K562 (cell line): ENCODE data around the gene RBPJ. TPM values are rescaled to one million over a fixed set of nuclear protein-coding genes. Genes with fewer than 3 reads are reported as not detected.
A peak's percentile ranks its signal among the peaks of the same experiment; 100 is the strongest.

ENCODE experiments used
- CREBBP ChIP-seq: IDR thresholded peaks from one replicate; pipeline ENCODE4 v1.6.1; 2012; ENCODE audit warnings: low read depth, mild to moderate bottlenecking, control low read depth, inconsistent platforms, low read length
- DNMT1 ChIP-seq: fragments of 450-650 bp; IDR thresholded peaks from 2 replicates; pipeline ENCODE4 v1.6.1; 2016; ENCODE audit warnings: antibody characterized with exemption, mild to moderate bottlenecking
- GATAD2A ChIP-seq: fragments of 450-650 bp; IDR thresholded peaks from 2 replicates; pipeline ENCODE4 v1.6.1; 2017
- GTF2F1 ChIP-seq: IDR thresholded peaks from 2 replicates; pipeline ENCODE4 v1.6.1; 2011; ENCODE audit warnings: low read depth, low read length, improper control_type of control experiment
- HMG20B ChIP-seq: fragments of 250-450 bp; sonication (Bioruptor Pico); IDR thresholded peaks from 2 replicates; pipeline ENCODE4 v1.5.0; 2021; ENCODE audit warnings: mild to moderate bottlenecking
- HNRNPK ChIP-seq: fragments of 200-400 bp; formaldehyde crosslinking; IDR thresholded peaks from one replicate; pipeline ENCODE4 v1.6.1; 2018; ENCODE audit warnings: mild to moderate bottlenecking, low read depth, low read length; ENCODE audit not compliant: poor library complexity, severe bottlenecking
- NCOA6 ChIP-seq: fragments of 450-650 bp; IDR thresholded peaks from 2 replicates; pipeline ENCODE4 v1.6.1; 2017; ENCODE audit warnings: mild to moderate bottlenecking
- PCBP1 ChIP-seq: fragments of 200-400 bp; formaldehyde crosslinking; IDR thresholded peaks from 2 replicates; pipeline ENCODE4 v1.6.1; 2018; ENCODE audit warnings: mild to moderate bottlenecking, low read depth, low read length; ENCODE audit not compliant: poor library complexity, severe bottlenecking
- POLR2AphosphoS2 ChIP-seq: IDR thresholded peaks from 2 replicates; pipeline ENCODE4 v1.6.1; 2012; ENCODE audit warnings: low read length, improper control_type of control experiment
- PTTG1 ChIP-seq: fragments of 450-650 bp; IDR thresholded peaks from 2 replicates; pipeline ENCODE4 v1.6.1; 2016; ENCODE audit warnings: low read depth, mild to moderate bottlenecking, missing genetic modification characterization, missing compliant biosample characterization
- SAFB ChIP-seq: fragments of 200-400 bp; formaldehyde crosslinking; IDR thresholded peaks from 2 replicates; pipeline ENCODE4 v1.6.1; 2017; ENCODE audit warnings: low read depth, low read length, borderline replicate concordance
- SRSF7 ChIP-seq: fragments of 200-400 bp; formaldehyde crosslinking; optimal IDR thresholded peaks from 2 replicates; pipeline ENCODE3; 2017; ENCODE audit warnings: mild to moderate bottlenecking, low read depth, low read length
- ZEB2 ChIP-seq: fragments of 450-650 bp; IDR thresholded peaks from 2 replicates; pipeline ENCODE4 v1.6.1; 2016
- ZNF146 ChIP-seq: IDR thresholded peaks from one replicate; pipeline ENCODE4 v1.6.1; 2018; ENCODE audit warnings: missing compliant biosample characterization; ENCODE audit not compliant: unreplicated experiment
- ZNF316 ChIP-seq: fragments of 450-650 bp; IDR thresholded peaks from 2 replicates; pipeline ENCODE4 v1.6.1; 2016
- ZNF644 ChIP-seq: fragments of 200-800 bp; sonication (Bioruptor generic); IDR thresholded peaks from 2 replicates; pipeline ENCODE4 v1.6.1; 2016; ENCODE audit warnings: low read depth, missing genetic modification characterization, missing compliant biosample characterization
- ZNF717 ChIP-seq: fragments of 250-450 bp; sonication (Bioruptor Pico); IDR thresholded peaks from 2 replicates; pipeline ENCODE4 v1.5.0; 2021
- polyA plus RNA-seq, 8 experiments: library from polyadenylated mRNA; depleted of rRNA in 4 of 8; stranded (reverse) in 5 of 8; unstranded in 3 of 8; fragments of >200 nt; fragmentation: Nextera tagmentation in 2 of 8; fragmentation: Illumina TruSeq in 1 of 8; extraction: Ambion mirVana in 2 of 8; extraction: Trizol in 1 of 8; gene quantifications; 2 replicates each; pipeline versions ENCODE4 v1.2.1 to v1.2.3, GENCODE V29; 2011 to 2014; ENCODE audit warnings: inconsistent platforms in 1 of 8, missing spikeins in 1 of 8
- total RNA-seq, 7 experiments: library from RNA; depleted of rRNA in 6 of 7; stranded (reverse); fragments of >200 nt in 6 of 7; fragmentation: Illumina TruSeq in 2 of 7; extraction: Trizol in 2 of 7; gene quantifications; 2 replicates each; pipeline versions ENCODE4 v1.2.1 to v1.2.3, GENCODE V29; 2011 to 2021; ENCODE audit warnings: low replicate concordance in 1 of 7
- TF ChIP-seq, protein P1 (sequence below), 2 experiments: fragments of 150-350 bp in 1 of 2; IDR thresholded peaks; 2 replicates each; pipeline ENCODE4 v1.6.1; 2012 to 2016; ENCODE audit warnings: low read depth in 2 of 2, low read length in 2 of 2, mild to moderate bottlenecking in 1 of 2, moderate library complexity in 1 of 2
- TF ChIP-seq, protein P2 (sequence below): fragments of 450-650 bp; IDR thresholded peaks from 2 replicates; pipeline ENCODE4 v1.6.1; 2016; ENCODE audit warnings: mild to moderate bottlenecking
- TF ChIP-seq, protein P3 (sequence below): fragments of 450-650 bp; IDR thresholded peaks from 2 replicates; pipeline ENCODE4 v1.6.1; 2018; ENCODE audit warnings: mild to moderate bottlenecking, low read depth; ENCODE audit not compliant: partially characterized antibody

RBPJ gene
- total and polyA plus RNA-seq, 9 of the 15 experiments (the other 6 are each of a cell fraction or from before 2014, with no cell fraction given): 17.2 to 49.4 (median 33.8) TPM

DNA sequence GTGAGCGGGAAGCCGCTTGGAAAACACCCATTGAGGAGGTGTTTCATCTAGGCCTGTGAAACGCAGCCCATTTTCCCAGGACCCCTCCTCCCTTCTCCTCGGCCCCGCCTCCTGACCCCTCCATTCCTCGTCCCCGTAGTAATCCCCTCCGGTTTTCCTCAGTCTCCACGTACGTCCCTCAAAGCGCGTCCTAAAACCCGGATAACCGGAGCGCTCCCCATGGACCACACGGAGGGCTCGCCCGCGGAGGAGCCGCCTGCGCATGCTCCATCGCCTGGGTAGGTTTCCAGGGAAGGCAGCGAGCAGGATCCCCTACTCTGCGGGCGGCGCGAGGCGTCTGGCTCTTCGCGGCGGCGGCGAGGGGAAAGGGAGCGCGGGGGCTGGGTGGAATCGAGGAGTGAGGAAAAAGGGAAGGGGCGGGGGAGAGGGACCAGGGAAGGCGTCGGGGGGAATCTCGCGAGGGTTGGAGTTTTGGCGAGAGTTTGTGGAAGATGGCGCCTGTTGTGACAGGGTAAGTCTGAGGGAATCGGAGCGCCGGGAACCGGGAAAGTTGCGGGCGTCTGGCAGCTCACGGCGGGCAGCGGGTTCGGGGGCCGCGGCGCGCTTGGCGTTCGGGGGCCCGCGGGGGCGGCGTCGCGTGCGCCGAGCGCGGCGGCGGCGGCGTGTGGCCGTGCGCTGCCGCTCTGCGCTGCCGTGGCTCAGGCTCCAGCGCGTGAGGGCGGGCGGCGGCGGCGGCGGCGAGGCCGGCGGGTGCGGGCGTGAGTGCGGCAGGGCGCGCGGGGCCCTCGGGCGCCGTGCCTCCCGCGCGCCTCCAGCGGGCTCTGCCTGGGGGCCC is at the start of gene RBPJ (continued):
- TF ChIP-seq, protein P1, sequence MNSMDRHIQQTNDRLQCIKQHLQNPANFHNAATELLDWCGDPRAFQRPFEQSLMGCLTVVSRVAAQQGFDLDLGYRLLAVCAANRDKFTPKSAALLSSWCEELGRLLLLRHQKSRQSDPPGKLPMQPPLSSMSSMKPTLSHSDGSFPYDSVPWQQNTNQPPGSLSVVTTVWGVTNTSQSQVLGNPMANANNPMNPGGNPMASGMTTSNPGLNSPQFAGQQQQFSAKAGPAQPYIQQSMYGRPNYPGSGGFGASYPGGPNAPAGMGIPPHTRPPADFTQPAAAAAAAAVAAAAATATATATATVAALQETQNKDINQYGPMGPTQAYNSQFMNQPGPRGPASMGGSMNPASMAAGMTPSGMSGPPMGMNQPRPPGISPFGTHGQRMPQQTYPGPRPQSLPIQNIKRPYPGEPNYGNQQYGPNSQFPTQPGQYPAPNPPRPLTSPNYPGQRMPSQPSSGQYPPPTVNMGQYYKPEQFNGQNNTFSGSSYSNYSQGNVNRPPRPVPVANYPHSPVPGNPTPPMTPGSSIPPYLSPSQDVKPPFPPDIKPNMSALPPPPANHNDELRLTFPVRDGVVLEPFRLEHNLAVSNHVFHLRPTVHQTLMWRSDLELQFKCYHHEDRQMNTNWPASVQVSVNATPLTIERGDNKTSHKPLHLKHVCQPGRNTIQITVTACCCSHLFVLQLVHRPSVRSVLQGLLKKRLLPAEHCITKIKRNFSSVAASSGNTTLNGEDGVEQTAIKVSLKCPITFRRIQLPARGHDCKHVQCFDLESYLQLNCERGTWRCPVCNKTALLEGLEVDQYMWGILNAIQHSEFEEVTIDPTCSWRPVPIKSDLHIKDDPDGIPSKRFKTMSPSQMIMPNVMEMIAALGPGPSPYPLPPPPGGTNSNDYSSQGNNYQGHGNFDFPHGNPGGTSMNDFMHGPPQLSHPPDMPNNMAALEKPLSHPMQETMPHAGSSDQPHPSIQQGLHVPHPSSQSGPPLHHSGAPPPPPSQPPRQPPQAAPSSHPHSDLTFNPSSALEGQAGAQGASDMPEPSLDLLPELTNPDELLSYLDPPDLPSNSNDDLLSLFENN (IDR thresholded peaks at IDR 0.05; ENCODE audit: low read depth in 2 of 2, low read length in 2 of 2): 0 out of 4 replicates have a peak, but pooled peaks of 1 of the 2 experiments have one; percentile 32
- no peak for TF ChIP-seq ZNF146
- no peak for TF ChIP-seq GTF2F1
- no peak for TF ChIP-seq HNRNPK
- no peak for TF ChIP-seq DNMT1
- no peak for TF ChIP-seq ZNF316
- TF ChIP-seq ZEB2: no peak
- no peak for TF ChIP-seq SRSF7
- no peak for TF ChIP-seq HMG20B (CRISPR knock-in tag)
- TF ChIP-seq NCOA6: peak; percentile 63; the same call in 1 of the 2 replicates
- TF ChIP-seq GATAD2A: no peak
- TF ChIP-seq CREBBP: no peak
- TF ChIP-seq, protein P2, sequence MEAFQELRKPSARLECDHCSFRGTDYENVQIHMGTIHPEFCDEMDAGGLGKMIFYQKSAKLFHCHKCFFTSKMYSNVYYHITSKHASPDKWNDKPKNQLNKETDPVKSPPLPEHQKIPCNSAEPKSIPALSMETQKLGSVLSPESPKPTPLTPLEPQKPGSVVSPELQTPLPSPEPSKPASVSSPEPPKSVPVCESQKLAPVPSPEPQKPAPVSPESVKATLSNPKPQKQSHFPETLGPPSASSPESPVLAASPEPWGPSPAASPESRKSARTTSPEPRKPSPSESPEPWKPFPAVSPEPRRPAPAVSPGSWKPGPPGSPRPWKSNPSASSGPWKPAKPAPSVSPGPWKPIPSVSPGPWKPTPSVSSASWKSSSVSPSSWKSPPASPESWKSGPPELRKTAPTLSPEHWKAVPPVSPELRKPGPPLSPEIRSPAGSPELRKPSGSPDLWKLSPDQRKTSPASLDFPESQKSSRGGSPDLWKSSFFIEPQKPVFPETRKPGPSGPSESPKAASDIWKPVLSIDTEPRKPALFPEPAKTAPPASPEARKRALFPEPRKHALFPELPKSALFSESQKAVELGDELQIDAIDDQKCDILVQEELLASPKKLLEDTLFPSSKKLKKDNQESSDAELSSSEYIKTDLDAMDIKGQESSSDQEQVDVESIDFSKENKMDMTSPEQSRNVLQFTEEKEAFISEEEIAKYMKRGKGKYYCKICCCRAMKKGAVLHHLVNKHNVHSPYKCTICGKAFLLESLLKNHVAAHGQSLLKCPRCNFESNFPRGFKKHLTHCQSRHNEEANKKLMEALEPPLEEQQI: no peak
- TF ChIP-seq ZNF717 (CRISPR knock-in tag): no peak
- TF ChIP-seq SAFB: no peak
- peak; percentile 36 for TF ChIP-seq PCBP1
- TF ChIP-seq POLR2AphosphoS2: no peak
- no peak for TF ChIP-seq PTTG1 (tag)
- TF ChIP-seq, protein P3, sequence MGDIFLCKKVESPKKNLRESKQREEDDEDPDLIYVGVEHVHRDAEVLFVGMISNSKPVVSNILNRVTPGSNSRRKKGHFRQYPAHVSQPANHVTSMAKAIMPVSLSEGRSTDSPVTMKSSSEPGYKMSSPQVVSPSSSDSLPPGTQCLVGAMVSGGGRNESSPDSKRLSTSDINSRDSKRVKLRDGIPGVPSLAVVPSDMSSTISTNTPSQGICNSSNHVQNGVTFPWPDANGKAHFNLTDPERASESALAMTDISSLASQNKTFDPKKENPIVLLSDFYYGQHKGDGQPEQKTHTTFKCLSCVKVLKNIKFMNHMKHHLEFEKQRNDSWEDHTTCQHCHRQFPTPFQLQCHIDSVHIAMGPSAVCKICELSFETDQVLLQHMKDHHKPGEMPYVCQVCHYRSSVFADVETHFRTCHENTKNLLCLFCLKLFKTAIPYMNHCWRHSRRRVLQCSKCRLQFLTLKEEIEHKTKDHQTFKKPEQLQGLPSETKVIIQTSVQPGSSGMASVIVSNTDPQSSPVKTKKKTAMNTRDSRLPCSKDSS: no peak
- no peak for TF ChIP-seq ZNF644 (tag)
